Endodermal cell (in vitro differentiated cells): ENCODE data around the gene PGLYRP1. TPM values are rescaled to one million over a fixed set of nuclear protein-coding genes. Genes with fewer than 3 reads are reported as not detected.

Experiments used
- DNase-seq: peaks from one replicate; pipeline ENCODE4 v3.0.0-alpha.2; 2017
- H3K27ac ChIP-seq: 2 replicates; pipeline ENCODE4 v1.5.1; 2013; ENCODE audit warnings: mild to moderate bottlenecking, low read depth, low read length, moderate library complexity
- H3K27me3 ChIP-seq: 2 replicates; pipeline ENCODE4 v1.6.1; 2013; ENCODE audit warnings: mild to moderate bottlenecking, low read length, moderate library complexity; ENCODE audit not compliant: insufficient read depth, control insufficient read depth, poor library complexity, severe bottlenecking
- H3K36me3 ChIP-seq: 2 replicates; pipeline ENCODE4 v1.7.0; 2013; ENCODE audit warnings: mild to moderate bottlenecking, low read length, moderate library complexity; ENCODE audit not compliant: control insufficient read depth, insufficient read depth
- H3K4me1 ChIP-seq: one replicate; pipeline ENCODE4 v1.7.0; 2013; ENCODE audit warnings: low read length; ENCODE audit not compliant: control insufficient read depth, insufficient read depth
- H3K4me3 ChIP-seq: 2 replicates; pipeline ENCODE4 v1.5.1; 2013; ENCODE audit warnings: mild to moderate bottlenecking, low read length, moderate library complexity
- H3K9ac ChIP-seq: 2 replicates; pipeline ENCODE4 v1.6.1; 2013; ENCODE audit warnings: mild to moderate bottlenecking, low read length, moderate library complexity; ENCODE audit not compliant: poor library complexity, severe bottlenecking; ENCODE audit errors: extremely low read depth
- H3K9me3 ChIP-seq: 2 replicates; pipeline ENCODE4 v1.6.1; 2013; ENCODE audit warnings: mild to moderate bottlenecking, low read length, moderate library complexity; ENCODE audit not compliant: control insufficient read depth
- H3K27ac Mint-ChIP-seq: 2 replicates; pipeline ENCODE4 v1.8.0; 2020; ENCODE audit warnings: mixed read lengths
- H3K27me3 Mint-ChIP-seq: 2 replicates; pipeline ENCODE4 v1.8.0; 2021; ENCODE audit warnings: mild to moderate bottlenecking, mixed read lengths; ENCODE audit not compliant: insufficient read depth
- H3K36me3 Mint-ChIP-seq: 2 replicates; pipeline ENCODE4 v1.8.0; 2020; ENCODE audit warnings: low read depth, mixed read lengths
- H3K4me1 Mint-ChIP-seq: 2 replicates; pipeline ENCODE4 v1.8.0; 2020; ENCODE audit warnings: mixed read lengths
- H3K4me3 Mint-ChIP-seq: 2 replicates; pipeline ENCODE4 v1.8.0; 2020; ENCODE audit warnings: mild to moderate bottlenecking, moderate library complexity, mixed read lengths
- H3K9me3 Mint-ChIP-seq: 2 replicates; pipeline ENCODE4 v1.8.0; 2020; ENCODE audit warnings: mild to moderate bottlenecking, mixed read lengths
- CTCF ChIP-seq: fragments of 200-600 bp; sonication (generic); conservative IDR thresholded peaks from 2 replicates; pipeline ENCODE4 v1.5.0; 2021; ENCODE audit warnings: antibody characterized with exemption, mild to moderate bottlenecking
- WGBS, 2 experiments: methylation state at CpG; one replicate each; pipeline versions ENCODE4 v1.1.5 to v1.1.7; 2013; ENCODE audit warnings: missing lambda C conversion rate in 2 of 2, mixed read lengths in 1 of 2; ENCODE audit not compliant: insufficient coverage in 1 of 2, insufficient read length in 1 of 2; 5-methylcytosine and 5-hydroxymethylcytosine counted together
- total RNA-seq, 2 donors: library from RNA; stranded (reverse); fragmentation: NEBNext Ultra II Directional in 1 of 2; extraction: Animal tissue kit (Norgen Biotek cat#: 25700) in 1 of 2; gene quantifications; 2 replicates in 1 of 2; 3 replicates in 1 of 2; pipeline ENCODE4 v1.2.1, GENCODE V29; 2021

Gene PGLYRP1
- total RNA-seq, 2 donors from 2014 or later = not detected

GRCh38 chr19:45985321-45985720 is 37.5 kb downstream of the PGLYRP1 start:
- no peaks in the 10 kb centered on the region for H3K36me3 Mint-ChIP-seq
- 83 to 90% methylated on average over 3 to 6 of the region's 7 CpGs for WGBS, 2 experiments
- no peak overlapping the region for H3K27ac Mint-ChIP-seq
- peaks cover 8% of the 10 kb centered on the region for H3K4me1 Mint-ChIP-seq
- peaks cover 8% of the 10 kb centered on the region for H3K27me3 ChIP-seq
- H3K27me3 Mint-ChIP-seq = peaks cover 25% of the 10 kb centered on the region
- H3K4me1 ChIP-seq = no peaks in the 10 kb centered on the region
- no peaks in the 10 kb centered on the region for H3K9me3 ChIP-seq
- H3K36me3 ChIP-seq = no peaks in the 10 kb centered on the region
- H3K9ac ChIP-seq = no peak overlapping the region
- no peak overlapping the region for H3K4me3 Mint-ChIP-seq
- H3K9me3 Mint-ChIP-seq = no peaks in the 10 kb centered on the region
- H3K27ac ChIP-seq = no peak overlapping the region
- no peak for DNase-seq
- no peak for TF ChIP-seq CTCF
- H3K4me3 ChIP-seq = no peak overlapping the region

DNA sequence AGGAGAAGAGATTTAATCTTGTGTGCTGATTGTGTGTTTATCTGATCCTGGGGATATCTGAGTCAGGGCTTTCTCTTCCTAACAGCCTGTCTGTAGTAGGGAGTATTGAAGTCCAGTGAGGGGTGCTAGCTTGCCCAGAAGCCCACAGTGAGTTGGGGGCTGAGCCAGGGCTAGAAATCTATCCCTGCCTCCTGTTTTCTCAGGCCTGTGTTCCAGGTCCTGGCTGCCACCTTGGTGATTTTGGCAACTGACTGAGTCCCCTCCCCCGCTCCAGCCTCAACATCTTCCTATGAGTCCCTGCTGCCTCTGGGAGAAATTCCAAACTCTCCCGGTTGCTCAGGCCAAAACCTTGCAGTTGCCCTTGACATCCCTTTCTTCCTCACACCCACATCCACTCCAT is 41.5 kb downstream of the PGLYRP1 start:
- H3K9me3 ChIP-seq = no peaks in the 10 kb centered on the region
- H3K36me3 ChIP-seq = no peaks in the 10 kb centered on the region
- no peaks in the 10 kb centered on the region for H3K36me3 Mint-ChIP-seq
- H3K4me1 ChIP-seq = no peaks in the 10 kb centered on the region
- peaks cover 8% of the 10 kb centered on the region for H3K4me1 Mint-ChIP-seq
- H3K27me3 ChIP-seq = peaks cover 8% of the 10 kb centered on the region
- H3K9ac ChIP-seq = no peak overlapping the region
- H3K9me3 Mint-ChIP-seq = no peaks in the 10 kb centered on the region
- no peak overlapping the region for H3K27ac ChIP-seq
- peaks cover 29% of the 10 kb centered on the region for H3K27me3 Mint-ChIP-seq
- H3K4me3 Mint-ChIP-seq = no peak overlapping the region
- DNase-seq = peak; percentile 57
- 63 to 78% methylated on average over 2 of the region's 2 CpGs for WGBS, 2 experiments
- no peak overlapping the region for H3K4me3 ChIP-seq
- TF ChIP-seq CTCF = no peak
- H3K27ac Mint-ChIP-seq = no peak overlapping the region

DNA sequence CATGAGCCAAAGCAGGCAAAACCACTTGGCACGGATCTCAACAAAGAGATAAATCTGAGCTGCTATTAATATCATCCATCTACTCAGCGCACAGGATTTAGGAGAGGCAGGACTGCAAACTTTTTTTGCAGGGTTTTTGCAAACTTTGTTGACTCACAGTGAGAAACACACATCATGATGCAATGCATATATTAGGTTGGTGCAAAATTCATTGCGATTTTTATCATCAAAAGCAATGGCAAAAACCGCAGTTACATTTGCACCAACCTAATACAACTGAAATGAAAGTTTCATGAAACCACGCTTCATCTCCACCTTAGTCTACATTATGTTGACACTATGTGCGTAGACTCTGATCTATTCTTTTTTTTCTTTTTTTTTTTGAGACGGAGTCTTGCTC is 44.7 kb downstream of the PGLYRP1 start:
- H3K27me3 ChIP-seq = peaks cover 37% of the 10 kb centered on the region
- no peak overlapping the region for H3K9ac ChIP-seq
- 86 to 92% methylated on average over 5 to 7 of the region's 7 CpGs for WGBS, 2 experiments
- no peak overlapping the region for H3K27ac Mint-ChIP-seq
- no peaks in the 10 kb centered on the region for H3K36me3 ChIP-seq
- no peak for TF ChIP-seq CTCF
- no peak overlapping the region for H3K4me3 ChIP-seq
- no peaks in the 10 kb centered on the region for H3K9me3 Mint-ChIP-seq
- no peaks in the 10 kb centered on the region for H3K4me1 ChIP-seq
- no peak overlapping the region for H3K27ac ChIP-seq
- no peak overlapping the region for H3K4me3 Mint-ChIP-seq
- H3K27me3 Mint-ChIP-seq = peaks cover 52% of the 10 kb centered on the region
- H3K36me3 Mint-ChIP-seq = no peaks in the 10 kb centered on the region
- H3K9me3 ChIP-seq = no peaks in the 10 kb centered on the region
- no peak for DNase-seq
- H3K4me1 Mint-ChIP-seq = peaks cover 8% of the 10 kb centered on the region
